SKM-1 treated with dmso at 0.1 percent for 144 hours (cell line): Measurements from ENCODE around the gene HSPH1.

ENCODE experiments used
- DNase-seq: peaks from one replicate; lab custom pipeline; 2025; ENCODE audit not compliant: unreplicated experiment; lab: John Stamatoyannopoulos, UW

Gene HSPH1

GRCh38 chr13:31133621-31134020 lies 28.1 kb downstream of the HSPH1 start:
- DNase-seq: no peak

GRCh38 chr13:31131470-31131961 lies 30.2 kb downstream of the HSPH1 start:
- DNase-seq: no peak

DNA sequence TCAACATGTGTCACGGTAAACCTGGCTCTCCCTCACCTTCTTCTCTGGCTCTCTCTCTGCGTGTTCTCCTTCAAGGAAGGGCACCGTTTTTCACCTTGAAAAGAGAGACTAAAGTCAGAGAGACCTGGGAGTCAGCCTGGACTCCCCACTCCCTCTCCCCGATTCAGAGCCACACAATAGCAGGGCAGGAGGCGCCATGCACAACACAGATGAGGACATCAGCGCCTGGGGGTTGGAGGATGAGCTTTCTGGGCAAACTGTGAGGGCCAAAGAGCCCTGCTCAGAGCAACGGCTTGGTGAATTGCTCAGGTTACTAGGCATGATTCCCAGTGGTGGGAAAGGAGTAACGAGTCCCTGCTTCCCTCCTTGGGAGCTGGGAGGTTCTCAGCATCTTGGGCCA lies 32.3 kb downstream of the HSPH1 start:
- DNase-seq: no peak

DNA sequence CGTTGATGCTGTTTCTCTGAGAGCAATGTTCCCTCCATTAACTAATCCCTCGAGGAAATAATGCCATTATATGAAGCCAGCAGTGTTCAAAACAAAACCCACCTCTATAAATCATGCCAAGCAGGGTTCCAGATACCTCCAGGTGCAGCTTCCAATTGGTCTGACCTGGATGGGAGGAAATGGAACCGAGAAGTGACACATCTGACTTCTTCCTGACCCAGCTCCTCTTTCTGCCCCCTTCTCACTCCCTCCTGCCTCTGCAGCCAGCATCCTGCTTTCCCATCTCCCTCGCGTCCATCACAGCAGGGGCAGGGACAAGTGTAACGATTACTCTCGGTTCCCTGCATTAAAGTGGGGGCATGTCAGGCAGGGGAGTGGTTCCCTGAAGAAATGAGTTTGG lies 37.5 kb downstream of the HSPH1 start:
- no peak for DNase-seq

- no peak for DNase-seq
These were observed 39.0 kb downstream of the HSPH1 start for GRCh38 chr13:31122544-31123260.

- DNase-seq: no peak
These were observed 39.6 kb downstream of the HSPH1 start for GRCh38 chr13:31122143-31122542.

DNA sequence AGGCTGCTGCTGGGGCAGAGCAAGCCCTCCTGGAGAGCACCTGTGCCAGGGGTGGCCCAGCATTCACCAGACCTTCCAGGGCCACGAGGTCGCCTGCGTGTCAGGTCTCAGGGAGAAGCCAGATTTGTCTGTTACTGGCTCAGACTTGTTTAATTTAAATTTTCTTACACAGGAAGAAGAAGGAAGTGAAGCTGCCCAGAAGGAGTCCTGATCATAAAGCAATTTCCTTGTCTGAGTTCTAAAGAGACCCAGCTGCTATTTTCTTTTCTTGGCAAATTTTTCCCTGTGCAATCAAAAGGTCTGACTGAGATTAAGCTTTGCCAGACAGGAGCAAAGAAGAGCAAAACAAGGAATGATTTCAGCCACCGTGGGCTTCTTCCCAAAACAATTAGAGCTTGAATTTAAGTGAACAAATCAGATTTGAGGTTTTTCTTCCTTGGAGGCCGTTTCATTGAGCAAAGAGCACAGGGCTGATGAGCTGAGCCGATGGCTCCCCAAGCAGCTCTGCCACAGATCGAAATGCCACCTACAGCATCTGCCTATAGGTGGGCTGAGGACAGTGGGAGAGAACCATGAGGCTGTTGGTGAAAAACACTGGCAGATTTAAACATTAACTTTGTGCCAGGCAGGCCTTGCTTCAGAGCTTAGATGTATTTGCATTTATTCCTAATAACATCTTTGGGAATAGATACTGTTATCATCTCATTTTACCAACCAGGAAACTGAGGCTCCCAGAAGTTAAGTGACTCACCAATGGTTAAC lies 40.1 kb downstream of the HSPH1 start:
- DNase-seq: no peak

DNA sequence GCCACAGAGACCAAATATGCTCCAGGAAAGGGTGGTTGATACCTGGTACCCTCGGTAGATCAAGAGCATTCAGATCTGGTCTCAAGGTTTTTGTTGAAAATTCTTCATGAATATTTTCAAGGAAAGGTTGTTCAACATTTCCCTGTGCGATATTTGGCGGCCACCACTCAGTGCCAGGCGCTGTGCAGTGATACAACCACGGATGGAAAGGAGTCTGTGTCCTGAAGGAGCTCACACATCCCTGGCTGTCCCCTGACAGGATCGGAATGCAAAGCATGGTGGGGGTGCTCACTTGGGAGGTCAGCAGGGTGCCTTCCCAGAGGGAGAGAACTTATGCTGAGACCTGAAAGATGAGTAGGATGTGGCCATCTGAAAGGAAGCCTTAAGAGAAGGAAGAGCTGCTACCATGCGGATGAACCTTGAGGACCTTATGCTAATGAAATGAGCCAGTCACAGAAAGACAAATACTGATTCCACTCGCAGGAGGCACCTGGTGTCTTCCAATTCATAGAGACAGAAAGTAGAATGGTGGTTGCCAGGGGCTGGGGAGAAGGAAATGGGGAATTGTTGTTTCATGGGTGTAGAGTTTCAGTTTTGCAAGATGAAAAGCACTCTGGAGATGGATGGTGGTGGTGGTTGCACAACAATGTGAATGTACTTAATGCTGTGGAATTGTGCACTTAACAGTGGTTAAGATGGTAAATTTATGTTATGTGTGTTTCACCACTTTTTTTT lies 41.6 kb downstream of the HSPH1 start:
- DNase-seq: no peak

- DNase-seq: no peak
These were observed 42.2 kb downstream of the HSPH1 start for GRCh38 chr13:31119526-31119925.

DNA sequence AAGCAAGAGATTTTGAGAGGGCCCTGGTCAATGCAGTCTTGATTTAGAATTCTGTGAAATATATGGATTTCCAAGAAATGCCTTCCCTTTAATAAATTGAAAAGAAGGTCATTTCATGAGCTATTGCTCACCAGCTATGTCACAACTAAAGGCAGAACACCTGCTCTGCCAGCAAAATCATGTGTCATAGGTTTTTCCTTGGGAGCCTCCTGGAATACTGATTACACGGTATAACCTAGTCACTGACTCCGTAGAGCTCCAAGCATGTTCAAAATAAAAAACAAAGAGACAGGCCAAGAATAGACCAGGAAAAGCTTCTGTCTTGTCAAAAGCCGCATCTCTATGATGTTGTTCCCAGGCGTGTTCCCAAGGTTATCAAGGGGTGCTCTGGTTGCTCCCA lies 45.5 kb downstream of the HSPH1 start:
- DNase-seq: no peak

DNA sequence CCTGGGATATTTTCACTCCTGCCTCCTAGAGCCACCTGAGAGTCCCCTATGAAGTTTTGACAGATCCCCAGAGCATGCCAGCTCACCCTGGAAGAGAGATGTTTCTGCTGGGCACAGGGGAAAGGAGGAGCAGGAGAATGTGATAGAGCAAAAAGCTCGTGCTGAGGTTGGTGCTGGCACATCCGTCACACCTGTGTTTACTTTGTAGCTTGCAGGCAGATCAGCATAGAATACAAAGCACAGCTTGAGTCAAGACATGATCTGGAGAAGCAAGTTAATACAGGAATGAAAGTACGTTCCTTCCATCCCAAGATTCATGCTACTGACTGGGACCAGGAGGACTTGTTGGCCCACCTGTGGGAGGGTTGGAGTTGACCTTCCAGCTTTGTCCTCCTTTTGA lies 46.1 kb downstream of the HSPH1 start:
- DNase-seq: no peak

- no peak for DNase-seq
These were observed 47.1 kb downstream of the HSPH1 start for GRCh38 chr13:31114641-31115040.

GRCh38 chr13:31111136-31111535 lies 50.6 kb downstream of the HSPH1 start:
- DNase-seq: no peak

DNA sequence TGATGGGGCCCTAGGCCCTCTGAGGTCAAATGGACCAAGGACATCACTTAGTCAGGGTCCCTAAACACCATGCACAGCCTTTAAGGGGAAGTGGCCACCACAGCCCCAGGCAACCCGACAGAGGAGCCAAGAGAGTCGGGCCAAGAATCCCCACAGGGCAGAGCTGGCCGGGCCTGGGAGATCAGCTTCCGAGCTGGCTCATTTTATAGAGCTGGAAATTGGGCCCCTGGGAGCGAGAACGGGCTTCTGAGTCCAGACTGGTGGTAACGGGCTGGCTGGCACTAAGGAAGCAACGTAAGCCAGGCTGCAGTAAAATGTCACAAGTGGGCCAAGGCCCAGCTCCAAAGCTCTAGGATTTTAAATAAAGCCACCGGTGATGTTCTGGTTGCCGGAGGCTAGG lies 51.1 kb downstream of the HSPH1 start:
- no peak for DNase-seq

GRCh38 chr13:31110169-31110568 lies 51.5 kb downstream of the HSPH1 start:
- no peak for DNase-seq

DNA sequence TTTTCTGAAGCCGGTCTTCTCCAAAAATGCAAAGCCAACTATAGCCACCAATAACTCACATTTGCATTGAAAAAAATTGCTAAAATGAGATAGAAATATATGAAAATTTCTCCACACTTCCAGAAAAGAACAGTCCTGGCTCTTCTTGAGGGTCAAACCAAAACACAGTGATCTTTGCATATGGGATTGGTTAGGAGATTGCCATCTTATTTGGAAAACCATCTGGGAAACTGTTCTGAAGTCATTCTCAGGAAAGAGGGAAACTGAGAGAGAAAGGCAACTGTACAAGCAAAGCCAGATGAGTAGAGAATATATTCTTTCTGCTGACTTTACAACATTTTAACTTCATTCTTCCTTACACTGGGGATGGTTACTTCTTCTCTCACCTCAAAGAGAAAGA lies 54.6 kb downstream of the HSPH1 start:
- no peak for DNase-seq

DNA sequence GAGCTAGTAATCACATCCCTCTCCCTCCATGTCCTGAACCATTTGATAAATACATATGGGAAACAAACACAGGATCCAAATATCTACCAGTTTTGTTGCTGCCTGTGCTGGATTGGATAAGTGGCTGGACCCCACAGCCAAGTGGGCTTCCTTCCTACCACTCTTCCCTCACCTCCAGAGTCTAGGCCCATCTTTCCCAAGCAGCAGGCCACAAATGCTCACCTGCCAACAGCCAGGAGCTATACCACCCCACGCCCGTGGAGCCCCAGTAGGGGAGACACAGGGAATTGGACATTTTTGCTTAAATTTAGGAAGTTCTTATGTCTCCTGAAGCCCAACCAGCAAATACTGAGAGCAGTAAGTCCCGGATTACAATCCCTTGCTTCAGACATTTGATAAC lies 55.8 kb downstream of the HSPH1 start:
- DNase-seq: no peak

DNA sequence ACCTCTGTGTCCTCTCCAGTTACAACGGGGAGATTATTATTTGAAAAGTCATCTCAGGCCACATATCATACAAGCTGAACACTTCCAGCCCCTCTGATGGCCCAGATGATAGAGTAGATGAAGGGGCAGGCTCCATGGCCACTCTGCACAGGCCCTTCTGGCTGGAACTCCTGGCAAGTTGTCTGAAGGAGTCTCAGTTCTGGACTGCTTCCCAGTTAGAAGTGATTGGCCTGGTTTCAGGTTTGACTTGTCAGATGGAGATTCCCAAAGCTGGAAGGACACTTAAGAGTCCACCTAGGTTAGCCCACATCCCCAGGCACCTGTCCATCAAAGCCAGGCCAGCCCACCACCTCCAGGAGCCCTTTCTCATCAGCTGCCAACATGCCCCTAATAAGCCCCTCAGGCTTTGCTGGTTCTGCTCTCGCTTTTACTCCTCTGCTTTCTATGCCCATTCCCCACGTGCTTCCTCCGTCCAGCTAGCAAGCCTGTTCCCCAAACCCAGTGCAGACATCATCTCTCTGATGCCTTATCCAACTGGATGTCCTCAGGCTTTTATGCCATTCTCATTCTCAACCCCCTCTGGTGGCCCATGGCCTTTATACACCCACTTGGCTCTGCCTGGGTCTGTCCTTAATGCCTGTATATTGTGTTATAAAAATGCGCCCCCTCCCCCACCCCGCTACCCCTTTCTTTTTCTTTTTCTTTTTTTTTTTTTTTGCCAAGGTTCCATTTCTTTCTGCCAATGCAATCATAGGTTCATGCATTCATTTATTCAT lies 56.5 kb downstream of the HSPH1 start:
- DNase-seq: no peak

- no peak for DNase-seq
These were observed 58.8 kb downstream of the HSPH1 start for GRCh38 chr13:31102905-31103304.

DNA sequence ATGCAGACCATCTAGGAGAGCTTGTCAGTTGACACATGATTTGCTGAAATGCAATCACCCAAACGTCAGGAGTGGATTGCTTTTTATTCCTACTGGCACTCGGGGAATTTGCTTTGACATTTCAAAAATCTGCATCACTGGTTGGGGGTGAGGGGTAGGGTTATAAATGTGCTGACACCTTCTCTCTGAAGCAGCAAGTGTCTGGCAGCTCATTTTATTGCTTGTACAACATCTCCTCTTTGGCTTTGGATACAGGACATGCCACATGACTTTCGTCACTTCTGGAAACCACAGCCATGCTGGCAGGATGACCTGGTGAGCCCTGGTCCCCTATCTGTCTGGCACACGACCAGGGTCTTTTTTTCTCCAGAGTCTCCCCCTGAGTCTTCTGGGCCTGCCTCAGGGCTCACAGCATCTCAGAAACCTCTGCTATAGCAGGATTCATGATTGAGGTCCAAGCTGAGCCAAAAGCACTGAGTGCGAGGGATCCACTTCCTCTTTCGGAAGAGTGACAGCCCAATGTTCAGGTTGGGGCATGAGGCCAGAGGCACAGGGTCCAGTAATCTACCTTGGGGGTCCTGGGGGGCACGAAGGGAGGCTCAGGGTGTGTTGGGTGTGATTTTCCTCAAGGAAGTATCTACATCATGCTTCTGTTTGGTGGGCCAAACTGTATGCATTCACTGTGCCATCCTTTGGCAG lies 60.1 kb downstream of the HSPH1 start:
- no peak for DNase-seq
